Occipital lobe (tissue), 2 donors: ENCODE results near the gene NR2E1. TPM values are rescaled to one million over a fixed set of nuclear protein-coding genes. Genes with fewer than 3 reads are reported as not detected.

ENCODE experiments used
- DNase-seq: peaks from one replicate; lab custom pipeline; 2025; lab: John Stamatoyannopoulos, UW
- total RNA-seq: library from RNA; depleted of rRNA; stranded (reverse); fragments of >200 nt; gene quantifications from one replicate; pipeline ENCODE4 v1.2.3, GENCODE V29; 2014

NR2E1 gene
- total RNA-seq, 1 donor from 2014 or later = 9.8 TPM

- DNase-seq = no peak
Measured at GRCh38 chr6:108209738-108210137, 43.9 kb downstream of the NR2E1 start.

GRCh38 chr6:108210556-108210955 lies 44.7 kb downstream of the NR2E1 start:
- no peak for DNase-seq

GRCh38 chr6:108211671-108212070 lies 45.8 kb downstream of the NR2E1 start:
- DNase-seq = no peak

GRCh38 chr6:108222064-108222463 lies 56.2 kb downstream of the NR2E1 start:
- DNase-seq = no peak

GRCh38 chr6:108222504-108222903 lies 56.7 kb downstream of the NR2E1 start:
- DNase-seq = no peak

- no peak for DNase-seq
Measured at GRCh38 chr6:108227290-108227689, 61.5 kb downstream of the NR2E1 start.

GRCh38 chr6:108228416-108228815 lies 62.6 kb downstream of the NR2E1 start:
- no peak for DNase-seq

GRCh38 chr6:108235127-108235526 lies 69.3 kb downstream of the NR2E1 start:
- no peak for DNase-seq

- no peak for DNase-seq
Measured at GRCh38 chr6:108236791-108237190, 71.0 kb downstream of the NR2E1 start.

- no peak for DNase-seq
Measured at GRCh38 chr6:108238322-108238721, 72.5 kb downstream of the NR2E1 start.

Other genes starting within 250 kb of the NR2E1 start
- 56.8 TPM for gene SEC63, start 207.8 kb upstream of the NR2E1 start, total RNA-seq
- 61.8 TPM for gene OSTM1, start 91.3 kb upstream of the NR2E1 start, total RNA-seq
- gene SNX3, start 95.0 kb downstream of the NR2E1 start, total RNA-seq = 179 TPM
- gene AFG1L, start 129.0 kb downstream of the NR2E1 start, total RNA-seq = 12.3 TPM